ENCODE measurements around the gene SHKBP1. TPM values are rescaled to one million over a fixed set of nuclear protein-coding genes. Genes with fewer than 3 reads are reported as not detected.

Gene SHKBP1
- total and polyA plus RNA-seq, 9 of the 15 experiments (the other 6 are each of a cell fraction or from before 2014, with no cell fraction given) = 1.2 to 58.1 (median 22.3) TPM

GRCh38 chr19:40599331-40599901 lies 22.7 kb downstream of the SHKBP1 start (continued):
- TF ChIP-seq NKRF (IDR thresholded peaks at IDR 0.05; ENCODE audit: borderline replicate concordance) (peak; percentile 46; the same call in 1 of the 2 replicates), THRB (CRISPR knock-in tag; conservative IDR thresholded peaks at IDR 0.05) (peak; percentile 64; the same call in 1 of the 2 replicates), NFXL1 (CRISPR knock-in tag; IDR thresholded peaks at IDR 0.05) (no peak), GTF2E2 (tag; IDR thresholded peaks at IDR 0.05) (no peak), NRF1 (conservative IDR thresholded peaks at IDR 0.05 in 1 of 2, IDR thresholded peaks at IDR 0.05 in 1 of 2) (no peak), POLR2G (IDR thresholded peaks at IDR 0.05; ENCODE audit: low read depth, low read length) (no peak), XRCC4 (IDR thresholded peaks at IDR 0.05; ENCODE audit: extremely low read depth, insufficient read depth, insufficient read length) (no peak), MCM3 (IDR thresholded peaks at IDR 0.05) (no peak), ZNF778 (CRISPR knock-in tag; IDR thresholded peaks at IDR 0.05) (no peak)

Data from K562 (cell line).